ENCODE measurements around the gene SMAD7. TPM values are rescaled to one million over a fixed set of nuclear protein-coding genes. Genes with fewer than 3 reads are reported as not detected.

Gene SMAD7
- total RNA-seq, 1 experiment from 2014 or later = 18.6 TPM

GRCh38 chr18:48891721-48892120, 59.0 kb downstream of the SMAD7 start:
- no peak for DNase-seq (ENCODE audit: low spot score)
- in situ Hi-C loops (cut with HindIII; ENCODE audit: low sequenced_read_pairs) = no loop called here

GRCh38 chr18:48889981-48890762, 60.6 kb downstream of the SMAD7 start:
- in situ Hi-C loops (cut with HindIII; ENCODE audit: low sequenced_read_pairs) = no loop called here
- DNase-seq (ENCODE audit: low spot score) = peak; percentile 41

- in situ Hi-C loops (cut with HindIII; ENCODE audit: low sequenced_read_pairs) = no loop called here
Measured at GRCh38 chr18:48889115-48889941, 61.4 kb downstream of the SMAD7 start.

GRCh38 chr18:48888773-48889080, 62.0 kb downstream of the SMAD7 start:
- DNase-seq (ENCODE audit: low spot score) = no peak
- in situ Hi-C loops (cut with HindIII; ENCODE audit: low sequenced_read_pairs) = no loop called here

More at GRCh38 chr18:48889115-48889941, 61.4 kb downstream of the SMAD7 start:
- DNase-seq (ENCODE audit: low spot score) = peak; percentile 25

- in situ Hi-C loops (cut with HindIII; ENCODE audit: low sequenced_read_pairs) = no loop called here
- no peak for DNase-seq (ENCODE audit: low spot score)
Measured at GRCh38 chr18:48887905-48888772, 62.6 kb downstream of the SMAD7 start.

GRCh38 chr18:48887294-48887904, 63.4 kb downstream of the SMAD7 start:
- in situ Hi-C loops (cut with HindIII; ENCODE audit: low sequenced_read_pairs) = no loop called here
- DNase-seq (ENCODE audit: low spot score) = no peak

- in situ Hi-C loops (cut with HindIII; ENCODE audit: low sequenced_read_pairs) = no loop called here
- no peak for DNase-seq (ENCODE audit: low spot score)
Measured at GRCh38 chr18:48886520-48887293, 64.1 kb downstream of the SMAD7 start.

- in situ Hi-C loops (cut with HindIII; ENCODE audit: low sequenced_read_pairs) = no loop called here
- DNase-seq (ENCODE audit: low spot score) = no peak
Measured at GRCh38 chr18:48885924-48886400, 64.8 kb downstream of the SMAD7 start.

GRCh38 chr18:48885266-48885923, 65.4 kb downstream of the SMAD7 start:
- in situ Hi-C loops (cut with HindIII; ENCODE audit: low sequenced_read_pairs) = no loop called here
- DNase-seq (ENCODE audit: low spot score) = no peak

- DNase-seq (ENCODE audit: low spot score) = no peak
- in situ Hi-C loops (cut with HindIII; ENCODE audit: low sequenced_read_pairs) = no loop called here
Measured at GRCh38 chr18:48884771-48885170, 66.0 kb downstream of the SMAD7 start.

GRCh38 chr18:48884306-48884705, 66.5 kb downstream of the SMAD7 start:
- in situ Hi-C loops (cut with HindIII; ENCODE audit: low sequenced_read_pairs) = no loop called here
- no peak for DNase-seq (ENCODE audit: low spot score)

- no peak for DNase-seq (ENCODE audit: low spot score)
- in situ Hi-C loops (cut with HindIII; ENCODE audit: low sequenced_read_pairs) = no loop called here
Measured at GRCh38 chr18:48882379-48882778, 68.4 kb downstream of the SMAD7 start.

GRCh38 chr18:48880931-48881330, 69.8 kb downstream of the SMAD7 start:
- no peak for DNase-seq (ENCODE audit: low spot score)
- in situ Hi-C loops (cut with HindIII; ENCODE audit: low sequenced_read_pairs) = no loop called here

- DNase-seq (ENCODE audit: low spot score) = no peak
- in situ Hi-C loops (cut with HindIII; ENCODE audit: low sequenced_read_pairs) = loop anchor here (5.0 kb wide), 1 partner anchor 72 kb away; no protein-coding TSS in a partner anchor
Measured at GRCh38 chr18:48879008-48879431, 71.7 kb downstream of the SMAD7 start.

GRCh38 chr18:48878471-48878870, 72.3 kb downstream of the SMAD7 start:
- in situ Hi-C loops (cut with HindIII; ENCODE audit: low sequenced_read_pairs) = loop anchor here (5.0 kb wide), 1 partner anchor 71 kb away; no protein-coding TSS in a partner anchor
- DNase-seq (ENCODE audit: low spot score) = no peak

GRCh38 chr18:48877941-48878340, 72.8 kb downstream of the SMAD7 start:
- in situ Hi-C loops (cut with HindIII; ENCODE audit: low sequenced_read_pairs) = loop anchor here (5.0 kb wide), 1 partner anchor 71 kb away; no protein-coding TSS in a partner anchor

GRCh38 chr18:48876590-48876989, 74.2 kb downstream of the SMAD7 start:
- DNase-seq (ENCODE audit: low spot score) = no peak
- in situ Hi-C loops (cut with HindIII; ENCODE audit: low sequenced_read_pairs) = loop anchor here (5.0 kb wide), 1 partner anchor 69 kb away; no protein-coding TSS in a partner anchor

More at GRCh38 chr18:48877941-48878340, 72.8 kb downstream of the SMAD7 start:
- no peak for DNase-seq (ENCODE audit: low spot score)

Measured in G401 (cell line).